OCI-LY3 (cell line): ENCODE measurements around the gene G6PC2.

ENCODE experiments used
- EZH2phosphoT487 ChIP-seq: fragments of 200-600 bp; shearing (Covaris generic); IDR thresholded peaks from 2 replicates; pipeline ENCODE4 v1.6.1; 2018; ENCODE audit warnings: antibody characterized with exemption, mixed run types, low read depth
- TF ChIP-seq, protein P1 (sequence below): fragments of 200-600, 300-600 bp; sonication (generic); IDR thresholded peaks from 2 replicates; pipeline ENCODE4 v1.5.1; 2014; ENCODE audit warnings: antibody characterized with exemption, low read length, low read depth

- TF ChIP-seq EZH2phosphoT487 = no peak
- TF ChIP-seq, protein P1, sequence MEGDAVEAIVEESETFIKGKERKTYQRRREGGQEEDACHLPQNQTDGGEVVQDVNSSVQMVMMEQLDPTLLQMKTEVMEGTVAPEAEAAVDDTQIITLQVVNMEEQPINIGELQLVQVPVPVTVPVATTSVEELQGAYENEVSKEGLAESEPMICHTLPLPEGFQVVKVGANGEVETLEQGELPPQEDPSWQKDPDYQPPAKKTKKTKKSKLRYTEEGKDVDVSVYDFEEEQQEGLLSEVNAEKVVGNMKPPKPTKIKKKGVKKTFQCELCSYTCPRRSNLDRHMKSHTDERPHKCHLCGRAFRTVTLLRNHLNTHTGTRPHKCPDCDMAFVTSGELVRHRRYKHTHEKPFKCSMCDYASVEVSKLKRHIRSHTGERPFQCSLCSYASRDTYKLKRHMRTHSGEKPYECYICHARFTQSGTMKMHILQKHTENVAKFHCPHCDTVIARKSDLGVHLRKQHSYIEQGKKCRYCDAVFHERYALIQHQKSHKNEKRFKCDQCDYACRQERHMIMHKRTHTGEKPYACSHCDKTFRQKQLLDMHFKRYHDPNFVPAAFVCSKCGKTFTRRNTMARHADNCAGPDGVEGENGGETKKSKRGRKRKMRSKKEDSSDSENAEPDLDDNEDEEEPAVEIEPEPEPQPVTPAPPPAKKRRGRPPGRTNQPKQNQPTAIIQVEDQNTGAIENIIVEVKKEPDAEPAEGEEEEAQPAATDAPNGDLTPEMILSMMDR = no peak
Observed at GRCh38 chr2:168853471-168853870, 47.6 kb upstream of the G6PC2 start.
